Dendritic cell treated with granulocyte-macrophage colony-stimulating factor and Interleukin-4, amounts not matched to agents 40 ng/mL and 50 ng/mL, for 4 days (primary cell): Measurements from ENCODE around the gene TLCD3B.

ENCODE experiments used
- H3K27ac Mint-ChIP-seq: one replicate; pipeline ENCODE4 v1.8.0; 2022; ENCODE audit warnings: mild to moderate bottlenecking, mixed read lengths
- H3K27me3 Mint-ChIP-seq: one replicate; pipeline ENCODE4 v1.8.0; 2022; ENCODE audit warnings: mild to moderate bottlenecking, mixed read lengths
- H3K36me3 Mint-ChIP-seq: one replicate; pipeline ENCODE4 v1.8.0; 2022; ENCODE audit warnings: low read depth, mixed read lengths
- H3K4me1 Mint-ChIP-seq: one replicate; pipeline ENCODE4 v1.8.0; 2022; ENCODE audit warnings: low read depth, mixed read lengths
- H3K4me3 Mint-ChIP-seq: one replicate; pipeline ENCODE4 v1.8.0; 2022; ENCODE audit warnings: mild to moderate bottlenecking, moderate library complexity, mixed read lengths
- H3K9me3 Mint-ChIP-seq: one replicate; pipeline ENCODE4 v1.8.0; 2022; ENCODE audit warnings: mixed read lengths
- intact Hi-C: fragments of 100-400 bp; cut with micrococcal nuclease; formaldehyde crosslinking; loops from one replicate; pipeline ENCODE4 v1.15.0; 2022

The TLCD3B gene

DNA sequence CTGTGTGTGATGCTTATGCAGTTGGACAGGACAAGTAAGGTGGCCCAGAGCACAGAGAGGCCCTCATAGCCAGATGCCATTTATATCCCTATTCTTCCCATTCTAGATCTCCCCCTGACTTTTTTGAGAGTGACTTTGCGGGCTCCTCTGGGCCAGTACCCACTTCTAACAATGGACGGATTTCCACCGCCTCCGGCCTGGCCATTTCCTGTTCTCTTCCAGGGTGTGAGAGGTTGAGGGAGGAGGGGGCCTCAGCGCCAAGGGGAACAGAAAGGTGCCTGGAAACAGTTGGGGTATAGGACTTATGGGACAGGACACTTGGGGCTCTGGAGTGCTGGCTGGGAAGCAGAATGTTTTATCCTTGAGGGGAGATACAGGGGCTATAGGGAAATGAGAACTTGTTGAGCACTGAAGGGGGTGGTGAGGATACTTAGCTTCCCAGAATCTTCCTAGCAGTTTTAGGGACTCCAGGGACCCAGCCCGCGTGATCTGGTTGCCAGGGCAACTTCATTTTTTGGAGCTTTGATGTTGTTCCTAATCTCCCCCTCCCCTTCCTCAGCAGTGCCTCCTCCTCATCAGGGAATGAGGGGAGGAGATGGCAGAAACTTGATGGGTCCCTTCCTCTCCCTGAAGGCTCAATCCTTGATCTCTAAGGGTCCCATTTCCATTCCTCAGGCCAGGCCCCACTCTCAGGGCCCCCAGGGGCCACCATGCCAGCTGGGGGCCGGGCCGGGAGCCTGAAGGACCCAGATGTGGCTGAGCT is 53.8 kb downstream of the TLCD3B start:
- Mint-ChIP-seq H3K36me3 (peaks cover 78% of the 10 kb centered on the region), H3K27ac (peak overlapping the region; percentile 88), H3K4me3 (no peak overlapping the region), H3K27me3 (no peaks in the 10 kb centered on the region), H3K9me3 (no peaks in the 10 kb centered on the region), H3K4me1 (peaks cover 56% of the 10 kb centered on the region)
- intact Hi-C loops = loop anchor here (10.0 kb wide), 1 partner anchor 162 kb away; the partner anchor contains the start of genes PAGR1 and PRRT2

- Mint-ChIP-seq H3K9me3 (no peaks in the 10 kb centered on the region), H3K4me1 (peaks cover 63% of the 10 kb centered on the region), H3K4me3 (peak overlapping the region; percentile 90), H3K36me3 (peaks cover 78% of the 10 kb centered on the region), H3K27ac (peak overlapping the region; percentile 88), H3K27me3 (no peaks in the 10 kb centered on the region)
- intact Hi-C loops = loop anchor here (10.0 kb wide), 1 partner anchor 161 kb away; the partner anchor contains the start of genes PAGR1 and PRRT2
Measured at GRCh38 chr16:29975811-29976511, 55.1 kb downstream of the TLCD3B start.

DNA sequence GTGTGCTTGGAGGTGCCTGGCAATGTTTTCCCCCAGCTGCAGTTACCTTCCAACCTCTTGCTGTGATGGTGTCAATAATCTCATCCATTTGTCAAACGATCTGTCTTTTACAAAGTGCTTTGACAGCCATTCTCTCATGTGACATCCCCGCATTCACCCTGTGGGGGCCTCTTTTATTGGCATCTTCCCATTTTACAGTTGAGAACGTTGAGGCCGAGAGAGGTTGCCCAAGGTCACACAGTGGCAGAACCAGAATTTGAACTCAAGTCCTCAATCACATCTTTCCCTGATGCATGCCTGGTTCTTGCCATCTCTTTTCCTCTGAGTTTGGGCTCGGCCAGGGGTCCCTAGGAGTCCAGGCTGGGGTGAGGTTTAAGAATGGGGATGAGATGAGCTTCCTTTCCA is 55.9 kb downstream of the TLCD3B start:
- H3K9me3 Mint-ChIP-seq = no peaks in the 10 kb centered on the region
- intact Hi-C loops = loop anchor here (10.0 kb wide), 1 partner anchor 160 kb away; the partner anchor contains the start of genes PAGR1 and PRRT2
- peaks cover 78% of the 10 kb centered on the region for H3K36me3 Mint-ChIP-seq
- H3K4me1 Mint-ChIP-seq = peaks cover 63% of the 10 kb centered on the region
- H3K27ac Mint-ChIP-seq = peak overlapping the region; percentile 88
- peak overlapping the region; percentile 90 for H3K4me3 Mint-ChIP-seq
- no peaks in the 10 kb centered on the region for H3K27me3 Mint-ChIP-seq
